NCI-H146 treated with DMSO at 0.1 percent for 48 hours (cell line): ENCODE results near the gene HSD3B7.
A peak's percentile ranks its signal among the peaks of the same experiment; 100 is the strongest.

Source experiments
- DNase-seq: peaks from one replicate; lab custom pipeline; 2025; ENCODE audit not compliant: unreplicated experiment; lab: John Stamatoyannopoulos, UW

Gene HSD3B7

DNA sequence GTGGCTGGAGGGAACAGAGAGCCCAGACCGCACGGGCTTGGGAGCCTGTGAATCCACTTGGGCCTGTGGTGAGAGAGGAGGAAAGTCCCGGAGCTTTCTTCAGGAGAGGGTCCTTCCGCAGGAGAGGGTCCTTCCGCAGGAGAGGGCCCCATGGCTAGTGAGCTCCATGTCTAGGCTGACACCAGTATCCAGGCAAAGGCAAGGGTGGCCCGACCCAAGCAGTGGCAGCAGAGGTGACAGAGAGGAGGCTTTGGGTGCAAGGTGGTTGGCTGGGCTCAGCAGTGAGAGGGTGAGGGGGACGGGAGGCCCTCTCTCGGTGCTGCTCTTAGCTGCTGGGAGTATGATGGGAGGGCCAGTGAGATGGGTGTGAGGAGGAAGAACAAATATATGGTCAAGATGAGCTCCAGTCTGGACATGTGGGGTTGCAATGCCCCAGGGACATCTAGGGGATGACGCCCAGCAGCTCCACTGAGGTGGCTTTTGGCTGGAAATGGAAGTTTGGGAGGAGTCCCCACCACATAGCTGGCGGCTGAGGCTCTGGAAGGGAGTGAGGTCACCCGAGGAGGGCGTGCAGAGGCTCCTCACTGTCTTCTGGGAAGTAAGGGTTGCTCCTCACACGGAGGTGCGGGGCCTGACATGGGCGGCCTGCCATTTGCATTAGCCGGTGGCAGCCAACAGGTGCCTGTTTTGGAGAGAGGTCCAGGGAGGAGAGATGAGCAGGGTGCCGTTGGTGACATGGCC, 2.3 kb upstream of the HSD3B7 start:
- DNase-seq = no peak

DNA sequence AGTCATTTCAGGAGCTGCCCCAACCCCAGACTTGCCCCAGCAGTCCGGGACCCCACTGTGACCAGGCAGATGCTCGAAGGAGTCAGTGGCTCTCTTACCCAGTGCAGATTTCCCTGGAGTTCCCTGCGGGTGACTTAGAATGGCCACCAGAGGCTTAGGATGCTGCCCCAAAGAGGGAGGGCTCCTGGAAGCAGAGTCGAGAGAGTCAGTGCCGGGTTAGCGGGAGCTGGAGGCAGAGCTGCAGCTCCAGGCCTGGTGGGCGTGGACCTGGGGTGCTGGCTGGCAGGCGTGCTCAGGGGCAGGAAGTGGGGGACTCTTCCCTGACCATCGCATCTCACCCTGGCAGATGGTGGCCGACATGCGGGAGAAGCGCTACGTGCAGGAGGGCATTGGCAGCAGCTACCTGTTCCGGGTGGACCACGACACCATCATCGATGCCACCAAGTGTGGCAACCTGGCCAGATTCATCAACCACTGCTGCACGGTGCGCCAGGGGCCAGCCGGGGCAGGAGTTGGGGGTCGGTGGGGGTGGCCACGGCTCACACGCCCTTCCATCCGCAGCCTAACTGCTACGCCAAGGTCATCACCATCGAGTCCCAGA, 1.6 kb upstream of the HSD3B7 start:
- no peak for DNase-seq

DNA sequence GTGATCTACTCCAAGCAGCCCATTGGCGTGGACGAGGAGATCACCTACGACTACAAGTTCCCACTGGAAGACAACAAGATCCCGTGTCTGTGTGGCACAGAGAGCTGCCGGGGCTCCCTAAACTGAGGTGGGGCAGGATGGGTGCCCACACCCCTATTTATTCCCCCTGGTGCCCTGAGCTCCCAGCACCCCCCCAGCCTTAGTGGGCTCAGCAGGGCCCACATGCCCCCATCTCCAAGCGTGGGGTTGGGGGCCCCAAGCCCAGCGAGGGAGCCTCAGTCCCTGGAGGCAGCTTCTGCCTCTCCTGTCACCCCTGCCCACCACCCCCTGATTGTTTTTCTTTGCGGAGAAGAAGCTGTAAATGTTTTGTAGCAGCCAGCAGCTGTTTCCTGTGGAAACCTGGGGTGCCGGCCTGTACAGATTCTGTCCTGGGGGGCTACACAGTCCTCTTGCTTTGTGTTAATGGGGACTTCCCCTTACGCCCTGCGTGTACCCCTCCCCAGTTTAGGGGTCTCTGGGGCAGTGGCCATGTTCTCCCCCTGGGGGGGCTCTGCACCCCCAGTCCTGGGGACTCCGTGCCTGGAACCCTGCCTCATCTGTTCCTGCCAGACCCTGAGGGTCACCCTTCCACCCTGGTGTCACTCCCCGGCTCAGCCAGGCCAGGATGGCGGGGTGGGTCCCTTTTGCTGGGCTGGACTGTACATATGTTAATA, 953 bp upstream of the HSD3B7 start:
- DNase-seq = no peak

DNA sequence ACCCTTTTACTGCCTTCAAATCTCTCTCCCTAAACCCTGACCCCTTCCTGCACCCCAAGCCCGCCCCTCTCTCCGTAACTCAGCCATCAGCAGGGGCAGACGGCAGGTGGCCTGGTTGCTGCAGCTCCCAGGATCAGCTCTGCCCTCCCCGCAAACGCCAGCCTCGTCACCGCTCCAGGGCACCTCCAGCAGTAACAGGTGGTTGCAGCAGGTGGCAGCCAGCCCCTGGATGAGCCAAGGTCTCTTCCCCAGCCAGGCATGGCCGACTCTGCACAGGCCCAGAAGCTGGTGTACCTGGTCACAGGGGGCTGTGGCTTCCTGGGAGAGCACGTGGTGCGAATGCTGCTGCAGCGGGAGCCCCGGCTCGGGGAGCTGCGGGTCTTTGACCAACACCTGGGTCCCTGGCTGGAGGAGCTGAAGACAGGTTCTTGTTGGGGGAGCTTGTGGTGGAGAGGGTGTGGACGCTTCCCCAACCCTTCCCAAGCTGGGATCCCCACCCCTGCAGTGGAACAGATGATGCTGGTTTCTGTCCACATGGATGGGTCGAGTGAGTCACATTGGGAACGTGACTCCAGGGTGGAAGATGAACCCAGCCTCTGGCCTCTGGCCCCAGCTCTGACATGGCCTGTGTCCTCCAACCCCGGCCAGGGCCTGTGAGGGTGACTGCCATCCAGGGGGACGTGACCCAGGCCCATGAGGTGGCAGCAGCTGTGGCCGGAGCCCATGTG, 558 bp downstream of the HSD3B7 start:
- peak; percentile 87 for DNase-seq

DNA sequence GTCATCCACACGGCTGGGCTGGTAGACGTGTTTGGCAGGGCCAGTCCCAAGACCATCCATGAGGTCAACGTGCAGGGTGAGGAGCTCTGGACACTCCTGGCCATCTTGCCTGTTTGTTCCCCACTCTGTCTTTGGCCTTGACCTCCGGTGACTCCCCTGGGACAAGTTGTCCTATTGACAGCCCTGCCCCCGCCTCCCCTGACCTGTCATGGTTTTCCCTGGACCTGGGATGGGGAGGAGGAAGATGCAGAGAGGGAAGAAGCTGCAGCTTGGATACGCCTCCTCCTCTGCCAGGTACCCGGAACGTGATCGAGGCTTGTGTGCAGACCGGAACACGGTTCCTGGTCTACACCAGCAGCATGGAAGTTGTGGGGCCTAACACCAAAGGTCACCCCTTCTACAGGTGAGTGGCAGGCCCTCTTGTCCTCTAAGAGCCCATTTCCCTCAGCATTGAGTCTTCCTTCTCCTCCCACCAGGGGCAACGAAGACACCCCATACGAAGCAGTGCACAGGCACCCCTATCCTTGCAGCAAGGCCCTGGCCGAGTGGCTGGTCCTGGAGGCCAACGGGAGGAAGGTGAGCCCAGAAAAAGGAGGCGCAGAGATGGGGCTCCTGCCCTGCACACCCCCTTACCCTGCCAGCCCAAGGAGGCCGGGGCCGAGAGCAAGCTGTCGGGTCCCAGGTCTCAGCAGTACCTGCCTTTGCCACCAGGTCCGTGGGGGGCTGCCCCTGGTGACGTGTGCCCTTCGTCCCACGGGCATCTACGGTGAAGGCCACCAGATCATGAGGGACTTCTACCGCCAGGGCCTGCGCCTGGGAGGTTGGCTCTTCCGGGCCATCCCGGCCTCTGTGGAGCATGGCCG, 1.4 kb downstream of the HSD3B7 start:
- DNase-seq = no peak

DNA sequence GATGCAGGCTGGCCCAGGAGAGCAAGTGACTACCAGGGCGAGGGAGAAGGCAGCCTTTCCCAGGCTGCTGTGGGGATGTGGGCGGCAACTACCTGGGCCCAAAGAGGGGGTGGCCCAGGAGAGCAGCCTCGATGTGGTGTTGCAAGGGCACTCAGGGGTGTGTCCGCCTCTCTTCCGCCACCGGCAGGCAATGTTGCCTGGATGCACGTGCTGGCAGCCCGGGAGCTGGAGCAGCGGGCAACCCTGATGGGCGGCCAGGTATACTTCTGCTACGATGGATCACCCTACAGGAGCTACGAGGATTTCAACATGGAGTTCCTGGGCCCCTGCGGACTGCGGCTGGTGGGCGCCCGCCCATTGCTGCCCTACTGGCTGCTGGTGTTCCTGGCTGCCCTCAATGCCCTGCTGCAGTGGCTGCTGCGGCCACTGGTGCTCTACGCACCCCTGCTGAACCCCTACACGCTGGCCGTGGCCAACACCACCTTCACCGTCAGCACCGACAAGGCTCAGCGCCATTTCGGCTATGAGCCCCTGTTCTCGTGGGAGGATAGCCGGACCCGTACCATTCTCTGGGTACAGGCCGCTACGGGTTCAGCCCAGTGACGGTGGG, 2.7 kb downstream of the HSD3B7 start:
- DNase-seq = no peak

DNA sequence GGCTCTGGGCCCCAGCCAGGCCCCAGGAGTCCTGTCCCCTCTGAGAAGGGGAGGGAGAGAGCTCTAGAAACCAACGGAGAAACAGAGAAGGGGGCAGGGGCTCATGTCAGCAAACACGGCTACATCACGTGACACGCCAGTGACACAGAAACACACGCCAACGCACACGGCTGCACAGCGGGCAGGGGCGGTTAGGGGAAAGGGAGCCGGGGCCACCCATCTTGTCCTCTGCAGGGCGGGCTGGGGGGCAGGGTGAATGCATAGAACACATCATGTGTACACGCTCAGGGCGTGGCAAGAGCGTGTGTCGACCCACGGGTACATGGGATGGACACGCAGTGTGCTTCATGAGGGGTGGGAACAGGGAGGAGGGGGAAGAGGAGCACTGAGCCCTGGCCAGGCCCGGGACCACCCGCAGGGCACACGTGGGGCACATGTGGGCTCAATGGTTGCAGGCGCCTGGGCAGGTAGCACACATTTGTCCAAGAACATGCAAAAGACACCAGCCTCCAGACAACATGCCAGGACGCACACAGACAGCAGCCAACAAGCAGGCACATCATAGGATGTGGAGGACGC, 4.6 kb downstream of the HSD3B7 start:
- no peak for DNase-seq

DNA sequence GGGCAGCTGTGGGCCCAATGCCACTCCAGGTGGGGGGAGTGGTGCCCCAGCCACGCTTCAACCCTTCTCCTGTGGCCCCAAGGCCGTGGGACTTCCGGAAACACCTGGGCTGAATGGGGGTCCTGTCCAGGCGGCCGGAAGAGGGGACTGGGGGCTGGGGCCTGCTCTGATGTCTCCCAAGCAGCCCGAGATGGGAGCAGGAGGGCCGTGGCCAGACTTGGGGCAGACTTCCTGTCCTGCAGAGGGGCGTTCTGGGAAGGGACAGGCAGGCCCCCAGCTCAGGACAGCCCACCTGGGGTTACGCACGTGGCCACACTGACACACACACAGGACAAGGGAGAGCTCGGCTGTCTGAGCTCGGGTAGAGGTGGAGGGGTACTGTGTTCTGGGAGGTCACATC, 5.1 kb downstream of the HSD3B7 start:
- no peak for DNase-seq

DNA sequence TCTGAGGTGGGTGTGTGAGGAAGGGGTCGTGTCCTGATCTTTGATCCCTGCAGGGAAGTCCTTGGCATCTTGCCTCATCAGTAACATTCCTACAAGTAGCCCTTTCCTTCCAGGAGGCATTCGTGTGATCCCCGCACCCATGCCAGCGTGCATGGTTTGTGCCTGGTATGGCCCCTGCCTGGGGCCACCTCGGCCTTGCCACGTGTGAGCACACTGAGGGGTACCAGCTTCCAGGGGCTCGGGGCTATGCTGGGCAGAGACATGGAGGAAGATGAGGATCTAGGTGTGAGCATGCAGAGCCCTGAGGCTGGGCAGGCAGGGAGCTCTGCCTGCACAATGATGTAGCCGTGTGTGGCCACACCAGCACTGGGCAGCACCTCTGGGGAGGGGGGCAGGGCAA, 6.0 kb downstream of the HSD3B7 start:
- DNase-seq = no peak

DNA sequence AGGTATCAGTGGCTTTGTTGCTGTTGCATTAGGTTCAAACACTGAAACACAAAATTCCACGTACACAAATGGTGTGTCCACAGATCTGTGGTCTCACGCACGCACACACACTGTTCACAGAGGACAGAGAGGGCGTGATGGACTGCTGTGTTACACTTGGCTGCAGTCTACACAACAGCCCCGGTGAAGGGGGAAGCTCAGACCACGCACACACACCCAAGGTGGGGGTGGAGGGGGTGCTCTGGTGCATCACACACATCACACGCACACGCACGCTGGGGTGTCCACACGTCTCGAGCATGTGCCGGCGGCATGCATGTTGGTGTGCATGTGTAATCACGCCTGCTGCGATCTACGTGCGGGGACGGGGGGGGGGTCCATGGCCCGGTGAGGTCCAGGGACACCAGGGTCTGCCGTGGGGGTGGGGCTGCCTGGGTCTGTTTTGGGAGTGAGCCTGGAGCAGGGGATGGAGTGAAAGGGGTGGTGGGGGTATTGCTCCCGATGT, 7.3 kb downstream of the HSD3B7 start:
- DNase-seq = no peak

DNA sequence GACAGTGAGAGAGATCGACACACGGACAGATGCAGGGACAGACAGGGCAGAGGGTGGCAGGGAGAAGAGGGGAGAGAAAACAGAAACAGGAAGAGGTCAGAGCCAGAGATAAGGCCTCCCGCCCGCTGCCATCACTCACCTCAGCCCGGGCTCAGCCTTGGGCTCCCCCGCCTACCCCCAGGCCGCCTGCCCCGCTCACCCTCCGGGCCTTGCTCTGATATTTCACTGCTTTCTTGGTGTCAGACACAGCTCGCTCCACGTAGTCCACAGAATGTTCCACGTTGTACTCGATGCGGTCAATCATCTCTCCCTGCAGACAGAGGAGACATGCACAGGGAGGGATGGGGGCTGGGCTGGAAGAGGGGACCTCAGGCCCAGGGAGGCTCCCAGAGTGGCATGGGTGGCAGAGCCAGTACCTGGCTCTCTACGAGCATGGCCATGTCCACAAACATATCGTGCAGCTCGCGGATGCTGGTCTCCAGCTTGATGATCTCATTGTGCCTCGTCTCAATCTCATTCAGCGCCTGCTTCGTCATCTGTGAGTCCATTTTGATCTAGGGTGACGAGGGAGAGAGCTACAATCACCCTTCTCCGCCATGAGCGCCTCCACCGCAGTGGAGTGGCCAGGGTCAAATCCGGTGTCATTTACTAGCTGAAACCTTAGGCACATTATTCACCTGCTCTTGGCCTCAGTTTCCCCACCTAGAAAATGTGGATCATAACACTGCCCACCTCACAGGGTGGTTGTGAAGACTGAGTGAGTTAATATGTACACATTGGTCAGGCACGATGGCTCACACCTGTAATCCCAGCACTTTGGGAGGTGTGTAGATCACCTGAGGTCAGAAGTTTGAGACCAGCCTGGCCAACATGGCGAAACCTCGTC, 8.2 kb downstream of the HSD3B7 start:
- DNase-seq = no peak

DNA sequence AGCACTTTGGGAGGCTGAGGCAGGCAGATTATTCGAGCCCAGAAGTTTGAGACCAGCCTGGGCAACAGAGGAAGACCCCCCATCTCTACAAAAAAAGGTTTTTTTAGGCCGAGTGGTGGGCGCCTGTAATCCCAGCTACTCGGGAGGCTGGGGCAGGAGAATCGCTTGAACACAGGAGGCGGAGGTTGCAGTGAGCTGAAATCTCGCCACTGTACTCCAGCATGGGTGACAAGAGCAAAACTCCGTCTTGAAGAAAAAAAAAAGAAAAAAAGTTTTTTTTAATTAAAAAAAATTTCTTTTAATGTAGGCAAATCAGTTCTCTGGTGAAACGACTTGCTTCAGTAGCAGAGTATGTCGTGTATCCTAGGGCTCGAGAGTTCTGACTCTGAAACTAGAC, 10.9 kb downstream of the HSD3B7 start:
- no peak for DNase-seq

DNA sequence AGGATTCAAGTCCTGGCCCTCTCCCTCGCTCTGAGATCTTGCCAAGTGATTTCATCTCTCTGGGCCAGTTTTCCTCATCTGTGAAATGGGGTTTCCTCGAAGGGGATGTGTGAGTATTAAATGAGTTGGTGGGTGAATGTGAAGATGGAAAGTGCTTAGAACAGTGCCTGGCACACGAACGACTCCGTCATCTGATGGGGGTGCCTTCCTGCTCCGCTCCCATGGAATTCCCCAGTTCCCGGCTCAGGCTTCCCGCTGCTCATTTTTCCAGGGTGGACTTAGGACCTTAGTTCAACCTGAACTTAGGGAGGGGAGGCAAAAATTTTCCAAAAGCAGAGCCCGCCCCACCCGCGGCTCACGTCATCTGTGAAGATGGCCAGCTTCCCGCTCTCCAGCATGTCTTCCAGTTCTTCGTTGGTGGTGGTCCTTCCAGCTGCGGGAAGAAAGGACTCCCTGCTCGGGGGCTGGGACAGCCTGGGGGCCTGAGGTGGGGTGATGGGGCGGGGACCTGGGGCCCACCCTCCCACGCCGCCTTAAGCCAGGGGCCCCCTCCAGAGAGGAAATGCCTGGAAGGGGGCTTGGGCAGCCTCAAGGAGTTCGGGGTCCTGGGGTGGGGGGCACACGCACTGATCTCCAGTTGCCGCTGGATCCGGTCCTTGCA, 11.4 kb downstream of the HSD3B7 start:
- no peak for DNase-seq

DNA sequence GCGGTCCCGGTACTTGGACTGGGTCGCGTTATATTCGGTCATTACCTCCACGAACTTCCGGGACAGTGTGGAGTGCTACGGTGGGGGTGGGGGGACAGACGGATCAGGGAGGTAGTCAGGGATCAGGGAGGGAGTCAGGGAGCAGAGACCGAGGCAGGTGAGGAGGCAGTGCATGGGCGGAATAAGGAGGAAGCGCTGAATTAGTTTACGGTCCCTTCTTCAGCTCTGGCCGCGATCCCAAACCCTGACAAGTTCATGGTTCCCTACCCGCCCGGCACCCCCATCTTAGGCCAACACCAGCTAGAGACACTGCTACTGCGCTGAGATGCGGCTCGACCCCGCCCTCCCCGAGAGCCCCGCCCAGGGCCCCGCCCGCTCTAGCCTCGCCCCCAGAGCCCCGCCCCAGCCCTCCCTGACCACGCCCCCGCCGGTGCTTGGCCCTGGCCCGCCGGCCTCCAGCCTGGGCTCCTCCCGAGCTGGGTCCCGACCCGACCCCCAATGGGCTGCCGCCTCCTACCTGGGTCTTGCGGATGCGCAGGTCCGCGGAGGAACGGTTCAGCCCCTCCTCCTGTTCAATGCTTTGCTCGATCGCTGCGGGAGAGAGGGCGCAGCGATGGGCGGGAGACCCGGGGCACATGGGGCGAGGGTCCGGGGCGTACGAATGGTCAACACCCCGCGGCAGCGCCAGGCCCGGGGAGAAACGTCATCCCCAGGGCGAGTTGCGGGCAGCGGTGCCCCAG, 12.1 kb downstream of the HSD3B7 start:
- DNase-seq = peak; percentile 44

DNA sequence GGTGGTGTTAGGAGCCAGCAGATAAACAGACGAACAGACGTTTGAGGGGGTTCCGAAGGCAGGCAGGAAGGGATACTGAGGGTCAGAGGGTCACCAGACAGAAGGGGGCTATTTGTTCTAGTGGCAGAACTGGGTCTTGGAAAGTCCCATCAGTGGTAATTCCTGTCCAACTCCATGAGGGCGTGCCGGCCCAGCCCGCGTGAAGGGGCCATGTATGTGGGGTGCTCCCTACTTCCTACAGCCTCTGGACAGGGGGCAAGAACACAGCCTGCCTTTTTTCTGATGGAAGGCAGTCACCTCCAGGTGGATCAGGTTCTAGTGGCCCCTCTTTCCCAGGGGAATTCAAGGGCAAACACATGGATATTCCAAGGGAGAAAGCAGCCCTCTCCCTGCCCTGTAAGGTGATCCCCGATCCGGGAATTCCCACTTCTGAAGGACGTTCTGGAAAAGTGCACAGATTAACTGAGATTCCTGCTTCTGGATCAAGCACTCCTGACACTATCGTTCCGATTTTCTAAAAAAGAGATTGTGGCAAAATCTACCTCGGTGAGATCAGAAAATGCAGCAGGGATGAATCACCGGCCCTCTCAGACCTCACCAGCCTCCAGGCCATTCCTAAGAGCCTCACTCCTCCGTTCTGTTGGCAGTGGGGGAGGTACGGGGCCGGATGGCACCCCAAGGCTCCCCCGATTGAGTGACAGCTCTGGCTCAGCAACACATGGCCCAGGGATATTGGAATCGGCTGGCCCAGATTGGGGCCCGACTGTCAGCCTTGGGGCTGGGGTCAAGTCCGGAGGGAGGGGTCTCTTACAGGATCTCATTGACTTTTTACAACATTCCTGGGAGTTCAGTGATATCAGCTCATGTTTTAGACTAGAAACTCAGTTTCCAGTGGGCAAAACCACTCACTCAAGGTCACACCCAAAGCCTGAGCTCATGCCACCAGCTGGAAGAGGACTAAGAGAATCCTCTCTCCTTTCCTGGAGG, 13.0 kb downstream of the HSD3B7 start:
- no peak for DNase-seq
